Loucy (cell line): Measurements from ENCODE around the gene UBE2O.

ENCODE experiments used
- H2AFZ ChIP-seq: fragments of 200-600 bp; sonication (generic); 2 replicates; pipeline ENCODE4 v1.6.0; 2016; ENCODE audit warnings: antibody characterized with exemption, mild to moderate bottlenecking, low read length, moderate library complexity
- H3F3A ChIP-seq: fragments of 200-600 bp; 2 replicates; pipeline ENCODE4 v1.6.0; 2016; ENCODE audit warnings: antibody characterized with exemption, low read depth, mild to moderate bottlenecking
- H3K27me3 ChIP-seq: fragments of 200-600 bp; sonication (generic); 2 replicates; pipeline ENCODE4 v1.6.1; 2014; ENCODE audit warnings: low read length, mild to moderate bottlenecking; ENCODE audit not compliant: insufficient read depth, poor library complexity, severe bottlenecking
- H3K36me3 ChIP-seq: fragments of 200-600 bp; sonication (generic); 2 replicates; pipeline ENCODE4 v1.6.1; 2016; ENCODE audit warnings: low read length; ENCODE audit not compliant: insufficient read depth
- H3K4me1 ChIP-seq: fragments of 200-600 bp; sonication (generic); 2 replicates; pipeline ENCODE4 v1.5.1; 2014; ENCODE audit warnings: low read length, mild to moderate bottlenecking; ENCODE audit not compliant: insufficient read depth, poor library complexity, severe bottlenecking
- H3K4me2 ChIP-seq: fragments of 200-600 bp; sonication (generic); 2 replicates; pipeline ENCODE4 v1.6.0; 2014; ENCODE audit warnings: antibody characterized with exemption, low read length, low read depth, mild to moderate bottlenecking; ENCODE audit not compliant: poor library complexity, severe bottlenecking
- H3K4me3 ChIP-seq: fragments of 200-600 bp; sonication (generic); 2 replicates; pipeline ENCODE4 v1.5.1; 2014; ENCODE audit warnings: low read length, mild to moderate bottlenecking, mixed read lengths; ENCODE audit not compliant: poor library complexity, severe bottlenecking
- H3K79me2 ChIP-seq: fragments of 200-600 bp; sonication (generic); 2 replicates; pipeline ENCODE4 v1.6.1; 2014; ENCODE audit warnings: low read length; ENCODE audit not compliant: insufficient read depth
- H3K9ac ChIP-seq: fragments of 200-600 bp; sonication (generic); 2 replicates; pipeline ENCODE4 v1.6.0; 2014; ENCODE audit warnings: mild to moderate bottlenecking, low read depth, low read length, moderate library complexity; ENCODE audit not compliant: poor library complexity, severe bottlenecking
- H3K9me2 ChIP-seq: fragments of 200-600 bp; sonication (generic); replicated peaks from 2 replicates; pipeline ENCODE4 v1.6.1; 2016; ENCODE audit warnings: low read depth, low read length, mixed read lengths
- H3K9me3 ChIP-seq: fragments of 200-600 bp; sonication (generic); 2 replicates; pipeline ENCODE4 v1.6.1; 2014; ENCODE audit warnings: mild to moderate bottlenecking, antibody characterized with exemption, low read length, low read depth; ENCODE audit not compliant: insufficient read depth
- H4K20me1 ChIP-seq: fragments of 200-600 bp; sonication (generic); 2 replicates; pipeline ENCODE4 v1.6.0; 2014; ENCODE audit warnings: antibody characterized with exemption, low read length, mild to moderate bottlenecking; ENCODE audit not compliant: insufficient read depth, poor library complexity, severe bottlenecking
- EZH2phosphoT487 ChIP-seq: fragments of 200-600 bp; IDR thresholded peaks from 2 replicates; pipeline ENCODE4 v1.6.1; 2018; ENCODE audit warnings: antibody characterized with exemption, mild to moderate bottlenecking, moderate library complexity, borderline replicate concordance
- TF ChIP-seq, protein P1 (sequence below): fragments of 200-600 bp; sonication (generic); conservative IDR thresholded peaks from 2 replicates; pipeline ENCODE4 v1.5.1; 2014; ENCODE audit warnings: mild to moderate bottlenecking, antibody characterized with exemption, low read length

Gene UBE2O

DNA sequence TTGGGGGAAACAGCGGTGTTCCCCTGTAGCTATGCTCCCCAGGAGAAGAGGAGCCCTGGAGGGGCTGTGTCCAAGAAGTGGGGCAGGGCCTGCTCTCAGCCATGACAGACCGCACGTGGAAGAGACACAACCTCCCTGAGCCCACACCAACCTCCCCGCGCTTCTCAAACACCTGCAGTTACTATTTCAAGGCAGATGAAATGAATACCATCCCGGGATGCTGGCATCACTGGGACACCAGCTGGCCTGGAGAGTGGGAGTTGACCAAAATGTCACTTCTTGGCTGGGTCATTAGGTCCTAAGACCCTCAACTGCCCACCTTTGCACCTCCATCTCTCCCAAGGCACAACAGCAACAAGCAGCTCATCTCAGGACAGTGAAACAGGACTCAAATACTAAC lies 36.5 kb downstream of the UBE2O start:
- H3K4me2 ChIP-seq, result no peak overlapping the region
- TF ChIP-seq EZH2phosphoT487, result no peak
- TF ChIP-seq, protein P1, sequence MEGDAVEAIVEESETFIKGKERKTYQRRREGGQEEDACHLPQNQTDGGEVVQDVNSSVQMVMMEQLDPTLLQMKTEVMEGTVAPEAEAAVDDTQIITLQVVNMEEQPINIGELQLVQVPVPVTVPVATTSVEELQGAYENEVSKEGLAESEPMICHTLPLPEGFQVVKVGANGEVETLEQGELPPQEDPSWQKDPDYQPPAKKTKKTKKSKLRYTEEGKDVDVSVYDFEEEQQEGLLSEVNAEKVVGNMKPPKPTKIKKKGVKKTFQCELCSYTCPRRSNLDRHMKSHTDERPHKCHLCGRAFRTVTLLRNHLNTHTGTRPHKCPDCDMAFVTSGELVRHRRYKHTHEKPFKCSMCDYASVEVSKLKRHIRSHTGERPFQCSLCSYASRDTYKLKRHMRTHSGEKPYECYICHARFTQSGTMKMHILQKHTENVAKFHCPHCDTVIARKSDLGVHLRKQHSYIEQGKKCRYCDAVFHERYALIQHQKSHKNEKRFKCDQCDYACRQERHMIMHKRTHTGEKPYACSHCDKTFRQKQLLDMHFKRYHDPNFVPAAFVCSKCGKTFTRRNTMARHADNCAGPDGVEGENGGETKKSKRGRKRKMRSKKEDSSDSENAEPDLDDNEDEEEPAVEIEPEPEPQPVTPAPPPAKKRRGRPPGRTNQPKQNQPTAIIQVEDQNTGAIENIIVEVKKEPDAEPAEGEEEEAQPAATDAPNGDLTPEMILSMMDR, result no peak

DNA sequence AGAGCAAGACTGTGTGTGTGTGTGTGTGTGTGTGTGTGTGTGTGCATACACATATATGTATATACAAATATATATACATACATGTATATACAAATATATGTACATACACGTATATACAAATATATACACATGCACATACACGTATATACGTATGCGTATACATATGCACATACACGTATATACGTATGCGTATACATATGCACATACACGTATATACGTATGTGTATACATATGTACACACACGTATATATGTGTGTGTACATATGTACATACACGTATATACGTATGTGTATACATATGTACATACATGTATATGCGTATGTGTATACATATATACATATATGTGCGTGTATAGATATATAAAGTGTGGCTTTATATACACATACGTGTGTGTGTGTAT lies 37.2 kb downstream of the UBE2O start:
- TF ChIP-seq, protein P1, result no peak
- TF ChIP-seq EZH2phosphoT487, result no peak
- Histone ChIP-seq H2AFZ (no peak overlapping the region), H4K20me1 (peaks cover 25% of the 10 kb centered on the region), H3K9me3 (no peaks in the 10 kb centered on the region), H3K9ac (no peak overlapping the region), H3K79me2 (peaks cover 90% of the 10 kb centered on the region), H3K4me2 (no peak overlapping the region), H3K36me3 (peaks cover 28% of the 10 kb centered on the region; the same call in 1 of the 2 replicates), H3K4me3 (no peak overlapping the region), H3K4me1 (no peaks in the 10 kb centered on the region), H3K27me3 (no peaks in the 10 kb centered on the region), H3K9me2 (no peaks in the 10 kb centered on the region), H3F3A (no peaks in the 10 kb centered on the region)

More for the DNA sequence above, 36.5 kb downstream of the UBE2O start:
- Histone ChIP-seq H4K20me1 (peaks cover 24% of the 10 kb centered on the region), H3K27me3 (no peaks in the 10 kb centered on the region), H2AFZ (no peak overlapping the region), H3K36me3 (peaks cover 22% of the 10 kb centered on the region; the same call in 1 of the 2 replicates), H3F3A (no peaks in the 10 kb centered on the region), H3K9me2 (no peaks in the 10 kb centered on the region), H3K4me1 (no peaks in the 10 kb centered on the region), H3K79me2 (peaks cover 91% of the 10 kb centered on the region), H3K9ac (no peak overlapping the region), H3K9me3 (no peaks in the 10 kb centered on the region), H3K4me3 (no peak overlapping the region)

- Histone ChIP-seq H2AFZ (no peak overlapping the region), H3K27me3 (no peaks in the 10 kb centered on the region), H4K20me1 (peaks cover 17% of the 10 kb centered on the region), H3K36me3 (peaks cover 37% of the 10 kb centered on the region; the same call in 1 of the 2 replicates), H3K4me3 (no peak overlapping the region), H3F3A (no peaks in the 10 kb centered on the region), H3K79me2 (peaks cover 83% of the 10 kb centered on the region), H3K4me2 (no peak overlapping the region), H3K4me1 (no peaks in the 10 kb centered on the region), H3K9me3 (no peaks in the 10 kb centered on the region), H3K9me2 (no peaks in the 10 kb centered on the region), H3K9ac (no peak overlapping the region)
- TF ChIP-seq, protein P1, result no peak
- no peak for TF ChIP-seq EZH2phosphoT487
These were observed 38.3 kb downstream of the UBE2O start for GRCh38 chr17:76414334-76415295.
